HepG2 (cell line): ENCODE results near the gene ALS2CL. TPM values are rescaled to one million over a fixed set of nuclear protein-coding genes. Genes with fewer than 3 reads are reported as not detected.

Experiments used
- CTCF ChIP-seq: sonication (generic); formaldehyde crosslinking; IDR thresholded peaks from 2 replicates; pipeline ENCODE4 v1.5.0; 2020; ENCODE audit warnings: mild to moderate bottlenecking, missing genetic modification reagents, moderate library complexity
- HHEX ChIP-seq: IDR thresholded peaks from 2 replicates; pipeline ENCODE4 v1.6.1; 2016; ENCODE audit warnings: control low read depth
- HOXA3 ChIP-seq: sonication (generic); formaldehyde crosslinking; IDR thresholded peaks from 2 replicates; pipeline ENCODE4 v1.5.0; 2020; ENCODE audit warnings: missing genetic modification reagents
- KIAA2018 ChIP-seq: sonication (generic); formaldehyde crosslinking; IDR thresholded peaks from 2 replicates; pipeline ENCODE4 v1.5.0; 2020; ENCODE audit warnings: mild to moderate bottlenecking, missing genetic modification reagents, borderline replicate concordance
- MATR3 ChIP-seq: sonication (generic); formaldehyde crosslinking; IDR thresholded peaks from 2 replicates; pipeline ENCODE4 v1.4.0; 2020; ENCODE audit warnings: missing genetic modification reagents
- NAIF1 ChIP-seq: sonication (generic); formaldehyde crosslinking; IDR thresholded peaks from 2 replicates; pipeline ENCODE4 v1.5.0; 2020; ENCODE audit warnings: mild to moderate bottlenecking, missing genetic modification reagents, borderline replicate concordance
- SIX4 ChIP-seq: sonication (generic); formaldehyde crosslinking; IDR thresholded peaks from 2 replicates; pipeline ENCODE4 v1.4.0; 2020; ENCODE audit warnings: missing genetic modification reagents
- ZBTB33 ChIP-seq: sonication (generic); formaldehyde crosslinking; IDR thresholded peaks from 2 replicates; pipeline ENCODE4 v1.4.0; 2020; ENCODE audit warnings: missing genetic modification reagents
- ZBTB8A ChIP-seq: sonication (generic); formaldehyde crosslinking; IDR thresholded peaks from 2 replicates; pipeline ENCODE4 v1.4.0; 2020; ENCODE audit warnings: mild to moderate bottlenecking, low read depth, missing genetic modification reagents, borderline replicate concordance
- ZNF687 ChIP-seq: sonication (generic); formaldehyde crosslinking; IDR thresholded peaks from 2 replicates; pipeline ENCODE4 v1.5.1; 2020; ENCODE audit warnings: mild to moderate bottlenecking, missing genetic modification reagents, moderate library complexity
- polyA plus RNA-seq, 8 experiments: library from polyadenylated mRNA; depleted of rRNA in 3 of 8; stranded (reverse) in 7 of 8; unstranded in 1 of 8; fragments of >200 nt; fragmentation: Illumina TruSeq in 4 of 8; extraction: Trizol in 4 of 8; gene quantifications; 2 replicates each; pipeline versions ENCODE4 v1.2.1 to v1.2.3, GENCODE V29; 2011 to 2016; ENCODE audit warnings: low read depth in 4 of 8, missing spikeins in 1 of 8, mixed read lengths in 1 of 8; ENCODE audit not compliant: insufficient read depth in 1 of 8
- total RNA-seq, 5 experiments: library from RNA; depleted of rRNA; stranded (reverse); fragments of >200 nt; fragmentation: Illumina TruSeq; extraction: Trizol; gene quantifications; 2 replicates each; pipeline ENCODE4 v1.2.3, GENCODE V29; 2016; ENCODE audit warnings: low read depth in 1 of 5

ALS2CL gene
- total and polyA plus RNA-seq, 2 of the 13 experiments (the other 11 are each of a cell fraction or from before 2014, with no cell fraction given) = not detected

- TF ChIP-seq KIAA2018 (CRISPR knock-in tag) (no peak), HOXA3 (CRISPR knock-in tag) (peak; percentile 56), NAIF1 (CRISPR knock-in tag) (no peak), ZBTB33 (CRISPR knock-in tag) (peak; percentile 99), ZBTB8A (CRISPR knock-in tag) (no peak), HHEX (no peak), ZNF687 (CRISPR knock-in tag) (no peak), CTCF (CRISPR knock-in tag) (peak; percentile 48), SIX4 (CRISPR knock-in tag) (no peak), MATR3 (CRISPR knock-in tag) (no peak)
Measured at GRCh38 chr3:46629551-46630517, 63.6 kb downstream of the ALS2CL start (continued).
